ENCODE measurements around the gene VSX2.

- TF ChIP-seq SMC3 (IDR thresholded peaks at IDR 0.05; ENCODE audit: low read depth, low read length) = no peak
- no peak for TF ChIP-seq POLR2AphosphoS5 (IDR thresholded peaks at IDR 0.05; ENCODE audit: low read depth, low read length)
Measured at GRCh38 chr14:74263921-74264320, 24.7 kb downstream of the VSX2 start.

Data from SK-N-SH (cell line).